ENCODE results near the gene SRGAP1. TPM values are rescaled to one million over a fixed set of nuclear protein-coding genes. Genes with fewer than 3 reads are reported as not detected.

Gene SRGAP1
- total RNA-seq, result 7.4 TPM

DNA sequence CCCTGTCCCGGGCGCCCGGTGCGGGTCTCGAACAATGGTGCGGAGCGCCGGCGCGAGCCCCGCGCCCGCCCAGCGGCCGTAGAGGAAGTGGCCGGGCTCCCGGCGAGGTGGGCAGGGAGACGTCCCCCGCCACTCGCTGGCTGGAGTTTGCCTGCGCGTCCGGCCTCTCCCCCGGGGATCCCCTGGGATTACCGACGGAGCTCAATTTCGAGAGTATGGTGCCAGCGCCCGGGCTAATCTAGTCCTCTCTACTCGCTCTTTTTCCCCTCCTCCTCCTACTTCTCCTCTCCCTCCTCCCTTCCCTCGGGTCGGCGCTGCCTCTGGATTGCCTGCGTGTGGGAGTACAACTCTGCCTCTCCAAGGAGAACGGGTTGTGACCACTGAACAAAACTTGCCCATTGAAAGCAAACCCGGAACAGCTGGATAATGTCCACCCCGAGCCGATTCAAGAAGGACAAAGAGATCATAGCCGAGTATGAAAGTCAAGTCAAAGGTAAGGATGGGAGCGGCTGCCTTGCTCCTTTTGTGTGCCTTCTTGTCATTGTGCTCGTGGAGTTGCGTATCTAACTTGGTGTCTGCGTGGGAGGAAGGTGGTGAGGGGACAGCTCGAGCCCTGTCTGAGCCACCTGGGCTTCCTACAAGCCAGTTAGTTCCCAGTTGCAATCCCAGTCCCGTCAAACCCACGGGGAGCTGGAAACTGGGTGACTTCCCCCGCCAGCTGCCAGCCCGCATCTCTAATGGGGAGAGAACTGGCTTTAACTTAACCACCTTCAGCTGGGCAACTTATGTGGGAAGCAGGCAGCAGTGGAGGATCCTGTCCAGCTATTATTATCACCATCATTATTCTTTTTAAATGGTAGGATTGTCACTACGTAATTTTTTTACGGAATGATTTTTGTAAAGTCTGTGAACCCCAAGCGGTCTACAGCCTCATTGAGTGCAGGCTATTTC is at the start of gene SRGAP1:
Gene SRGAP1, plus strand, starts transcription at position 310 of the 951 bp plus-strand sequence. Its CDS starts 117 bp downstream, at position 427.
- Histone ChIP-seq H3K27ac (peak within 1 kb of the TSS; percentile 94), H3K27me3 (no peaks in the 10 kb centered on the region), H3K36me3 (no peaks in the 10 kb centered on the region), H3K4me3 (peak within 1 kb of the TSS; percentile 71 to 74), H3K4me1 (peaks cover 13% of the 10 kb centered on the region), H3K9me3 (no peaks in the 10 kb centered on the region)
- peak in 1 of 2 donors; percentile 17 for TF ChIP-seq POLR2AphosphoS5 (IDR thresholded peaks at IDR 0.05; ENCODE audit: insufficient read depth in 1 of 2, low read depth in 1 of 2)
- TF ChIP-seq, protein P1, sequence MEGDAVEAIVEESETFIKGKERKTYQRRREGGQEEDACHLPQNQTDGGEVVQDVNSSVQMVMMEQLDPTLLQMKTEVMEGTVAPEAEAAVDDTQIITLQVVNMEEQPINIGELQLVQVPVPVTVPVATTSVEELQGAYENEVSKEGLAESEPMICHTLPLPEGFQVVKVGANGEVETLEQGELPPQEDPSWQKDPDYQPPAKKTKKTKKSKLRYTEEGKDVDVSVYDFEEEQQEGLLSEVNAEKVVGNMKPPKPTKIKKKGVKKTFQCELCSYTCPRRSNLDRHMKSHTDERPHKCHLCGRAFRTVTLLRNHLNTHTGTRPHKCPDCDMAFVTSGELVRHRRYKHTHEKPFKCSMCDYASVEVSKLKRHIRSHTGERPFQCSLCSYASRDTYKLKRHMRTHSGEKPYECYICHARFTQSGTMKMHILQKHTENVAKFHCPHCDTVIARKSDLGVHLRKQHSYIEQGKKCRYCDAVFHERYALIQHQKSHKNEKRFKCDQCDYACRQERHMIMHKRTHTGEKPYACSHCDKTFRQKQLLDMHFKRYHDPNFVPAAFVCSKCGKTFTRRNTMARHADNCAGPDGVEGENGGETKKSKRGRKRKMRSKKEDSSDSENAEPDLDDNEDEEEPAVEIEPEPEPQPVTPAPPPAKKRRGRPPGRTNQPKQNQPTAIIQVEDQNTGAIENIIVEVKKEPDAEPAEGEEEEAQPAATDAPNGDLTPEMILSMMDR (IDR thresholded peaks at IDR 0.05), result no peak
- intact Hi-C loops (cut with DNase I), result loop anchor here (2.0 kb wide), 1 partner anchor 336 kb away; no protein-coding TSS in a partner anchor
- DNase-seq (ENCODE audit: extremely low spot score in 2 of 2), result peak in 1 of 2 donors; percentile 91

DNA sequence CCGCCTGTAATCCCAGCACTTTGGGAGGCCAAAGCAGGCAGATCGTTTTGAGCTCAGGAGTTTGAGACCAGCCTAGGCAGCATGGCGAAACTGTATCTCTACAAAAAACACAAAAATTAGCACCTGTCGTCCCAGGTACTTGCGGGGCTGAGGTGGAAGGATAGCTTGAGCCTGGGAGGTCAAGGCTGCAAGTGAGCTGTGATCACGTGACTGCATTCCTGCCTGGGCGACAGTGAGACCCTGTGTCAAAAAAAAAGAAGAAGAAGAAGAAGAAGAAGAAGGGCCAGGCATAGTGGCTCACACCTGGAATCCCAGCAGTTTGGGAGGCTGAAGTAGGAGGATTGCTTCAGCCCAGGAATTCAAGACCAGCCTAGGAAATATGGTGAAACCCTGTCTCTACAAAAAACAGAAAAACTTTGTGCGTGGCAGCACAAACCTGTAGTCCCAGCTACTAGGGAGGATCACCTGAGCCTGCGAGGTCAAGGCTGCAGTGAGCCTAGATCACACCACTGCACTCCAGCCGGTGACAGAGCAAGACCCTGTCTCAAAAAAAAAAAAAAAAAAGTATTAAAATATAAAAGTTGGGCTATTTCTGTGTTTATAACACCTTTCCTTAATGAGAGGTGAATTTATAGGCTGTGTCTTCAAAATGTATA is 49.3 kb upstream of the SRGAP1 start:
- no peak overlapping the region for H3K27ac ChIP-seq

DNA sequence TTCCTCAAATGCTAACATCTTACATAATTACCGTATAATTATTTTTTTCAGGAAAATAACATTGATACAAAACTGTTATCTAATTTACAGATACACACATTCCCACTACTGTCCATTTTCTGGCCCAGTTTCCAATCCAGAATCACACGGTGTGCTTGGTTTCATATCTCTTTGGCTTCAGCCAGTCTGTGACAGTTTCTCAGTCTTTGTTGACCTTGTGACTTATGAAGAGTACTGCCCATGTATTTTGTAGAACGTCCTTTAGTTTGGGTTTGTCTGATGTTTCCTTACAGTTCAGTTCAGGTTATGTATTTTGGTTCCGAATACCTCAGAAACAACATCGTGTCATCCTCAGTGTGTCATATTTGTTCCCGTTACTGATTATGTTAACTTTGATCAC is 48.6 kb upstream of the SRGAP1 start:
- no peaks in the 10 kb centered on the region for H3K4me1 ChIP-seq
- H3K36me3 ChIP-seq, result peaks cover 0 to 2% of the 10 kb centered on the region in 2 donors
- no peak for DNase-seq (ENCODE audit: extremely low spot score in 2 of 2)
- H3K4me3 ChIP-seq, result no peak overlapping the region
- TF ChIP-seq POLR2AphosphoS5 (IDR thresholded peaks at IDR 0.05; ENCODE audit: insufficient read depth in 1 of 2, low read depth in 1 of 2) (no peak), POLR2A (IDR thresholded peaks at IDR 0.05) (no peak)
- TF ChIP-seq, protein P1 (IDR thresholded peaks at IDR 0.05), result no peak
- H3K27ac ChIP-seq, result no peak overlapping the region
- no peaks in the 10 kb centered on the region for H3K27me3 ChIP-seq
- no peaks in the 10 kb centered on the region for H3K9me3 ChIP-seq
- intact Hi-C loops (cut with DNase I), result no loop called here

More for the DNA sequence above, 49.3 kb upstream of the SRGAP1 start:
- Histone ChIP-seq H3K36me3 (peaks cover 0 to 10% of the 10 kb centered on the region in 2 donors), H3K4me1 (no peaks in the 10 kb centered on the region), H3K4me3 (no peak overlapping the region), H3K27me3 (no peaks in the 10 kb centered on the region), H3K9me3 (no peaks in the 10 kb centered on the region)
- no peak for DNase-seq (ENCODE audit: extremely low spot score in 2 of 2)
- intact Hi-C loops (cut with DNase I), result no loop called here
- no peak for TF ChIP-seq POLR2A (IDR thresholded peaks at IDR 0.05)
- TF ChIP-seq, protein P1 (IDR thresholded peaks at IDR 0.05), result no peak
- no peak for TF ChIP-seq POLR2AphosphoS5 (IDR thresholded peaks at IDR 0.05; ENCODE audit: insufficient read depth in 1 of 2, low read depth in 1 of 2)

DNA sequence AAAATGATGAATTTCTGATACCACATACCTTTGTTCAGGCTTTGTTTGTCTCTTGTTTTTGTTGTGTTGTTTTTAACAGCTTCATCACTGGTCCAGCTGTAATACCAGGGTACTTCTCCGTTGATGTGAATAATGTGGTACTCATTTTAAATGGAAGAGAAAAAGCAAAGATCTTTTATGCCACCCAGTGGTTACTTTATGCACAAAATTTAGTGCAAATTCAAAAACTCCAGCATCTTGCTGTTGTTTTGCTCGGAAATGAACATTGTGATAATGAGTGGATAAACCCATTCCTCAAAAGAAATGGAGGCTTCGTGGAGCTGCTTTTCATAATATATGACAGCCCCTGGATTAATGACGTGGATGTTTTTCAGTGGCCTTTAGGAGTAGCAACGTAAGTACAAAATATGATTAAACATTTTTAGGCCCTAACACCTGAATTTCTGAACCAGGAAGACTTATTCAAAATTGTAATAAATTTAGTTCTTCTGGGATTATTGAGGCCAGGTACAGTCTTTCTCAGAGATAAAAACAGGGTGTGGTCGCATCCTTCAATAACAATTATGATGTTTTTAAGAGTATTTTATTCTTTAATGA is 42.4 kb upstream of the SRGAP1 start:
- Histone ChIP-seq H3K4me3 (no peak overlapping the region), H3K27ac (no peak overlapping the region), H3K36me3 (no peaks in the 10 kb centered on the region), H3K4me1 (no peaks in the 10 kb centered on the region), H3K9me3 (no peaks in the 10 kb centered on the region), H3K27me3 (no peaks in the 10 kb centered on the region)
- DNase-seq (ENCODE audit: extremely low spot score in 2 of 2), result no peak
- TF ChIP-seq POLR2A (IDR thresholded peaks at IDR 0.05), result no peak
- TF ChIP-seq, protein P1 (IDR thresholded peaks at IDR 0.05), result peak in 2 of 3 experiments; percentile 34 to 39
- TF ChIP-seq POLR2AphosphoS5 (IDR thresholded peaks at IDR 0.05; ENCODE audit: insufficient read depth in 1 of 2, low read depth in 1 of 2), result no peak
- intact Hi-C loops (cut with DNase I), result no loop called here

All from vagina (tissue), 2 donors.